Suppressor macrophage treated with lipopolysaccharide for 4 hours (primary cell): ENCODE data around the gene SH3RF3.

Experiments
- DNase-seq: peaks from one replicate; pipeline ENCODE4 v3.0.0-alpha.2; 2020

Gene SH3RF3

DNA sequence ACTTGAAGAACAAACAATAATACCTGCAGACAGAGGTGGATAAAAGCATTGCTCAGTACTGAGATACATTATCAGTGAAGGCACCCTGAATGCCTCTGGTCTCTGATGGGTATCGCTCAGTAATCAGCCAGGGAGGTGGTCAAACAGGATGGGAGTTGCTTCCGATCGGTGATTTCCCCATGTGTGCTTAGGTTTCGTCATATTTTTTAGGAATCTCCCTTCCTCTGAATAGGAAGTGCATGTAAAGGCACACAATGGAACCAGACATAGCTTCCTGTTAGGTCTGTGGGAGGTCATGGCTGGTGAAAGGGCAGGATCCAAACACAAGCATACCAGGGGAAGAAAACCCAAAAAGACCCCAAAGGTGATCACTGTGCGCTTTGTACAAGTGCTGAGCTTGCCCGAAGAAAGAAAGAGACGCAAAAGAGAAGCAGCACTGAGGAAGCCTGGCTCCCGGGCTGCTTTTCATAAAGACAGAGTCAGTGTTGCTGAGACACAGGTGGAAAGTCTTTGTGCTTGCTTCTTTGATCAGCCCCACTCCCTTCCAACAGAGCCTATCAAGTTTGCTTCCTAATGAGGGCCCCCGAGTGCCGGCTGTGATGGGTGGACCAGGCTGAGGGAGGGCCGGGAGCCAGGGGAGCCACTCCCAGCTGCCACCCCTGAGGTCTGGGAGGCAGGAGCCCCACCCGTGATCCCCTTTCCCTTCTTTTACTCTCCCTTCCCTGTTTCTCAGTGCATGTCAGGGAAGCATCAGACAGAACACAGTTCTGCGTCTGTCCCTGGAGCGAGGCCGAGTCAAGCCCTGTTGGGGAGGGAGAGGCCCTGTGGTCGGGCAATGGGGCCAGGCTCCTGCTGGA is 138.2 kb downstream of the SH3RF3 start:
- peak; percentile 74 for DNase-seq

DNA sequence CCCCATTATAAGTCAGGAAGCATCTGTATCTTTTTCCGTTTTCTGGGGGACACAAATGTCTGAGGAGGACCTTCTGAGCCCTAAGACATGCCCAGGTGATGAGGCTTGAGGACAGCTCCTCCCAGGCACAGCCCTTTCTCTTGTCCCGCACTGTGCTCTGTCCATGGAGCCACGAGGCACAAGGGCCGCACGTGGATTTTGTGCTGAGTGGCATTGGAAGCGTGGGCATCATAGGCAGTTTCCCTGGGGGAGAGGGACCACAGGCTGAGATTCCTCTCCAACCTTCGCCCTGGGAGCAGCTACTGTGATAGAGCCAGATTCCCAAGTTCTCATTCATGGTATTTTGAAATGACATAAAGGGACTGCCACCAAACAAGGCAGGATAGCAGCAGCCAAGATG is 139.9 kb downstream of the SH3RF3 start:
- no peak for DNase-seq

DNA sequence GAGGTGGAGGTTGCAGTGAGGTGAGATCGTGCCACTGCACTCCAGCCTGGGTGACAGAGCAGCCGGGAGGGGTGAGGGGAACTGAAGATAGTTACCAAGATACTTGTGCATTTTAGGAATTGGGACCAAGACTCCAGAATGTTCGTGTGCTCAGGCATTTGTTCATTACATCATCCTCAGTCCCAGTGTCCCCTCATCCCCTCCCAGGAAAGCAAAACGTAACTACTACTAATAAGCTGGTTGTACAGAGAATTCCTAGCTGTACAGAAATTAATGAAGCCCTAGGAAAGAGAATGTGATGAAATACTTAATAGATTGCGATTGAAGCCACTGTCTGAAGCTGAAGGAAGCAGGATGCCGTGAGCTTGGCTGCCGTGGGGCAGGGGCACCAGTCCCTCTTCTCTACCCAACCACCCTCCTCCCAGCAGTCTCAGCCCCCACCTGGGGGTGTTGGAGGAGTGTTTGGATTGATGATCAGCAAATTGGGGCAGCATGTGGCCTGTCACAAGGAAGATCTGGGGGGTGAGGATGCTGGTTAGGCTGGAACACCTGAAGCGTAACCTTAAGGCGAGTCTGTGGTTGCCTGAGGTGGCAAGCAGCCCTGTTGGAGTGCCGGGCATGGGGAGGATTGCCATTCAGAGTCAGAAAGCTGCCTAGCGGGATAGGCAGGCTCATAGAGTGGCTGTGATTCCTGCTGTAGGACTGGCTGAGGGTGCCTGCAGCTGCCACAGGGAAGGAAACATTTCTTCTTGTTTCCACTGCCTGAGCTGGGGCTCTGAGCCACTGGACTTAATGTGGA is 140.9 kb downstream of the SH3RF3 start:
- no peak for DNase-seq

DNA sequence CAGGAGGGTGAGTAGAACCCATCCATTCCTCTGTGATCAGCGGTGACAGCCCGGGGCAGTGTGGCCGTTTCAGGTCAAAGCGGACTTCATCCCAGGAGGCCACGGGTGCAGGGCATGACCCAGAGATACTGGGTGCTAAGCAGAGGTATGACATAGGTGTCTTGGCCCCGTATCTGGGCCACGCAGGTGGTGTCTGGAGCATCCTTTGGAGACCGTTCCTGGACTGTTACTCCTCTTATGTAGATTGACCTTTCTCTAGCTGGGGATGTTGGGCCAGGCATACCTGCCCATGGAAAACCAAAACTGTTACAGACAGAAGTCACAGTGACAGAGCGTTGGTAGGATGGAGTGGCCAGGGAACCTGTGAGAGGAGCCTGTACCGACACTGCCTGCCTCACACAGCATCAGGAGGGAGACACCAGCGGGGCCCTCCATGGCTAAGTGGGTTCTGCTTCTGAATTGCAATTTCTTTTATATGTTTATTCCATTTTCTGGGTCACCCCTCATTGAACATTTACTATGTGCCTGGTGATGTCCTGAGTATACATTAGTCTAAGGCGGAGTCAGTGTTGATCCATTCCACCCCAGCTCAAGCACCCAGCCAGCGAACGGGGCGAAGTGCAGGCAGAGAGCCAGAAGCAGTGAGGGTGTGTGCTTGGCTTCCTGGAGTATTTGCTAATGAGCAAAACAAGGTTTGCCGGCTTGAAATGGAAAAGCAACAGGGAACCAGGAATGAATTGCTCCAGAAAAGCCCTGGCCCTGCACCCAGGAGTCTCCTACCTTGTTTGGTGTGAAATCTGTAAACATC is 141.7 kb downstream of the SH3RF3 start:
- no peak for DNase-seq

DNA sequence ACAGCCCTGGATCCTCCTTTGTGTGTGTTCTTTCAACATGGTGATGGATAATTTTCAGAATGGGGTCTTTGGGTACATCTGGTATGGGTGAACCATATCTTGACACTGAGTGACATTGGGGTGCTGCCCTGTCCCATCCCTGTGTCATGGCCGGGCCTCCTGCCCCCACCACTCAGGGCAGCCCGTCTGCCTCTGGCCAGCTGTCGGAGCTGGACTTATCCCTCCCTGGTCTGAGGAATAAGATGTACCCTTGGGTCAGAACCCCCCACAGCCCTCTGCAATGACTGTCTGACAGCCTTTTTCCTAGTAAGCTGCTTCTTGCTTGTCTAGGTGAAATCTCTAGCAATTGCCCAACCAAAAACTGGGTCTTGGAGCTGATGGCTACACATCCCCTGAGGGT is 142.9 kb downstream of the SH3RF3 start:
- DNase-seq, result no peak

DNA sequence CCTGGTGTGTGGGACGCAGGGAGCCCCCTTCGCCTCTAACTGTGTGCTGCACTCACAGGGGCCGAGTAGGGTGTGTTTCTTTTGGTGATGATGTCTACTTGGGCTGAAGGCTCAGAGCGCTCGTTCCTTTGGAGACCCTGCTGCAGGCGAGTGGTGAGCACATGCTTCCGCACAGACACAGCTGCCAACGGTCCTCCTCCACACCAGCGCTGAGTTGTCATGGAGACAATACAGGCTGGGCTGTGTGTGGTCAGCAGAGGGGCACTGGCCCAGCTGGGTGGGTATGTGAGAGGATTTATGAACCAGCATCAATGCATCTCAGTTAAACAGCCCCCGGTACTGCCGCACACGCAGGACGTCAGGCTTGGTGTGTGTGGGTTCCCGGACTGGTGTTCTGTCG is 143.5 kb downstream of the SH3RF3 start:
- DNase-seq, result no peak

DNA sequence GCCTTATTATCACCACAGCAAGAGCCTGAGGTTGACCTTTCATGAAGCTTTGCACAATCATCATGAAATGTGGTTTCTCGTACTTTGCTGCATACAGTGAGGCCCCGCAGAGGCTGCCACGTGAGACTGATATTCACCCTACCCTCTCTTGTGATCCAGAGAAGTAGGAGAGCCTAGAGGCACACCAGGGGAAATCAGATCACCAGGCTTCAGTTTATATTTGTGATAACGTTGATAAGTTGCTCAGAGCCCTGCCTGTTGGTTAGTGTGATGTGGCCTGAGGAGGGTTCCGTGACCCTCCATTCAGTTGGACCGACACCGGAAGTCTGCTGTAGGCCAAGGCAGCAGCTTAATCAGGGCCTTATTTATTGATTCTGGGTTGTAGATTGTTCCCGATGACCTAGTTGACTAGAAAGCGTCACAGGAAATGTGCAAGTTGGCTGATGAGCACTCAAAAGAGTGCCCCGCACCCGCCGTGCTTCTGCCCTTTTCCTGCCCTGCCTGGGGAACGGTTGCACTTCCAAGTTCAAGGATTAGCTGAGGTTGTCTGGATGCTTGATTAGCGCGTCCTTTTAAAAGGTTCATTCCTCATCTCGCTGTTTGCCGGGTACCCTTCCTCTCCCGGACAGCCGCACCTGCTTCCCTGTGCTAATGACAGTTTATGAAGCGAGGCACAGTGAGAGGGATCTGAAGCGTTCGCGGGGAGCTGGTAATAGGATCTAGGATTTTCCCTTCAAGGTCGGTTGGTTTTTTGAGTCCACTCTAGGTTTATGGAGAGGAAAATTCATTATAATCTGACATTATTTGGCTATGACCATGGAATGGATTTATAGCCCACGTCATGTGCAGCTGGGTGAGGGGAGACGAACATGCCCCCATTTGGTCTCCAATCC is 146.4 kb downstream of the SH3RF3 start:
- DNase-seq, result peak; percentile 76

DNA sequence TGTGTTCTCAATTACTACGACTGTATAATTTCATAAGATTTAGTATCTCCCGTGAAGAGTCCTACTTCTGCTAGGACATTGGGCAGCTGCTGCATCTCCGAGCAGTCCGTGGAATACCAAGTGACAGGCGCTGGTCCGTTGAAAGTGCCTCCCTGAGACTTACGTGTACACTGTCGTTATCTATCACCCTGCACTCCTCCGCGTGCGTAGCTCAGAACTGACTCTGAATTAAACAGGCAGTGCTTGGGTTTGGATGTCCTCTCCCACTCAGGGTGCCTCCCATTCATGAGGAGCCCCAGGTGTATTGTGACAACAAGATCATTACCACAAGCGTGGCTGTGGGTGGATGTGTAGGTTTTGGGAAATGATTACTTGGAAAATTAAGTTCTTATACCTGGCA is 148.4 kb downstream of the SH3RF3 start:
- DNase-seq, result no peak

DNA sequence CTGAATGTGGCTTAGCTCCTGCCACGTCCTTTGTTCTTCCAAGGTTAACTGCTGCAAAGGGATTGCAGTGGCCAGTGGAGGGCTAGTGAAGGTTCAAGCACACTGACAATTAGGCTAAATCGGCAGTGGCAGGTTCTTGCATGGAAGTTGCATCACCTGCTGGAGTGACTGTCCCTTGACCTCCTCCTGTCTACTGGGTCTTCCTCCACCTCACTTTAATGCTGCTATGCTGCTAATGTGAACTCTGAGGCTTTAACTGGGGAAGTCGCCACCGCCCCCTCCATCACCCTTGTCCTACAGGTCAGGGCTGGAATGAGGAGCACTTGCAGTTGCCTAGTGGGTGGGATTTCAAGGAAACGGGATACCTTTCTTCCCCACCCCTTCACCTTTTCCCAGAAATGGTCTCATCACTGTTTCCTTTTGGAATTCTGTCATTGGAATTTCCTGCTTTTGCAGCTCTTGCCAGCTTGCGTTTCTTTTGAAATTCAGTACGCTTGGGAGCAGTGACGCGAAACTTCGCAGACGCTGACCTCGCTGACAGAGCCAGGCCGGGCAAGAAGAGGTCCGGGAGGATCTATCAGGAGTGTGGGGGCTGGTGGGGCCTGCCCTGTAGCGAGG is 150.3 kb downstream of the SH3RF3 start:
- DNase-seq, result no peak

DNA sequence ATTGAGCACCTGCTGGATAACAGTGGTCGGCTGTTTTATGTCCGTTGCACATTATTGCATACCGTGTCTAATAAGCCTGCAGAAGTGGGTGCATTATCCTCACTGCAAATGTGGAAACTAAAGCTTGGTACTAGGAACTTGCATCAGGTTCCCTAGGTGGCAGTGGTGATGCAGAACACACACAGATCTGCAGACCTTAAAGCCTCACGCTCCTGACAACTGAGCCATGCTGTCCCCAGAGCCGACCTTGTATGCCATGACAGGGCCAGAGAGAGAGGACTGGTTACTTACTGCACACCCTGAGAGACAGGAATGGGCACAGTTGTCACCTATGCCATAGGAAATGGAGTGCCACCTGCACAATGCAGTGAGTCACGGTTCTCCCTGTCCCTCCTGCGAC is 151.8 kb downstream of the SH3RF3 start:
- DNase-seq, result no peak

DNA sequence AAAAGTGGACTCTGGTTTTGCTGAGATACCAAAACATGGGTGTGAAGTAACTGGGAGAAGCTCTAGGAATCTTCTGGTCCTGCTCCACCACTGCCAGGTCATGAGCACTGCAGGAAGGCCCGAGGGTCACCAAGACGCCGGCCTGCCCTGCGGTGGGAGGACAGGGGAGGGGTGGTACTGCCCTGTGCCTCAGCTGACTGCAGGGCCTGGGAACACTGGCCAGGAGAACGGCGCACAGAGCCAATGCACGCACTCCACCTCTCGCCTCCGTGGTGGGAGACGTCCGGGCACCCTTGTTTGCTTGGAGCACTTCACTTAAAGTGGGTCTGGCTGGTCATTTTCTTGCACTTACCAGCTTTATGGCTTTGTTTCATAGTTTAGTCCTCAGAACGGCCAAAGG is 153.4 kb downstream of the SH3RF3 start:
- DNase-seq, result no peak

DNA sequence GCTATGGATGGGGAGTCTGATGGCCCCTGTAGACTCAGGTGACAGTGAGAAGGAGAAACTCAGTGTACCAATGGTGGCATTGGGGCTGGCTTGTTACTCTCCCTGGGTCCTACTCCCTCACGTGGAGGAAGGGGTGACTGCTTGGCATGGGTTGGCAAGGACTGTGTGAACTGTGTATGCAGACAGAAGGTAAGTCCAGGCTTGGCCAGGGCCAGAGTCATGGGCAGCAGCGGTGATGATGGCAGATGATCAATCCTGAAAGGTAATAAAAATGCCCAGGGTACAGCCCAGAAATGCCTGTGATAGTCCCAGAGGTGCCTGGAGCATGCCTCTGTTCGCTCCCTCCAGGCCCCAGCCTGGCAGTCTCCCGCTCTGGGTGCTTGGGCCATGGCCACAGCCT is 153.9 kb downstream of the SH3RF3 start:
- DNase-seq, result no peak

DNA sequence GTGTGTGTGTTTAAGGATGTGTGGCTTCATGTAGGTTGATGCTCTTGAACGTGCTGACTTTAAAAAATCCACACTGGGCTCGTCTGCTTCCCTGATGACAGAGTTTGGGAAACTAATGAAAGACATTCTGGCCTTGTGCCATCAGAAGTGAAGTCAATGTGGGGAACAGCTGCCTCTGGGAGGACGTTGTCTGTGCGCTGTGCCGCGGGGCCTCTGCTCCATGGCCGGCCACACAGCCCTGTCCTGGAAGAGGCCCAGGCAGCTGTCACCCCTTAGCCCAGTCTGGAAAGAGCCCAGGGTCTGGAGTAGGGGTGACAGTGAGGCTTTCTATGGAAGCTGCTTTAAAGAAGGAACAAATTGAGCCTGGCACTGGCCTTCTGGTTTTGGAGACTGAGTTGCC is 155.8 kb downstream of the SH3RF3 start:
- DNase-seq, result no peak

DNA sequence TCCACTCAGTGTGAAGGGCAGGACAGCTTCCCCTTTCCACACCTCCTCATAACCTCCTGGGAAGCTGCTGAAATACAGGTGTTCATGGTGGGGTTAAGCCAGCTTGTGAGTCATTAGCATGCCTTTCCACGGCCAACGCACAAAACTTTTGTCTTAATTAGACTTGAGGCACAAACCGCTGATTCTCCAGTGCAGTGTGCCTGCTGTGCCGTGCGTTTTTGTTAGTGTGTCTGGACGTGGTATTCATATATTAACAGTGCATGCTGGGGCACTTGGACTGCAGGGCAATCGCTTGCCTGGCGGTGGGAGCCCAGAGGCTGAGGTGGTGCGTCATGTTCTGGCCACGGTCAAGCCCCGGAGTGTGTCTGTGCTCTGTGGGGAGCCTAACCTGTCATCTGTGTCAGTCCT is 156.2 kb downstream of the SH3RF3 start:
- no peak for DNase-seq

DNA sequence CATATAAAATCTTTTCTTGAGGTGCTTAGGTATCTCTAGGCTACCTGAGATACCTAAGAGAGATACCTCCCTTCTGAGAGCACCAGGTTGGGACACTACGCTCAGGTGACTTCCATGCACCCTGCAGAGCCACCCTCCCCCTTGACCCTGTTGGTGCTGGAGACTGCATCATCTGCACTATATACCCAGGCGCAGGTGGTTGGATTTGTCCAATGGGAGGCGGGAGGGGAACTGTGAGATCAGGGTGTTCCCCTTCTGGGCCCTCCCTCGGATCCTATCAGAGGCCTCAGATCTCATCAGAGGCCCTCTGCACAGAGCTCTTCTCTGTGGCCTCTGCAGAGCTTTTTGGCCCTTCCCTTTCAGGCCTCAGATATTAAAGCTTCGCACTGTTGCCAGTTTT is 158.4 kb downstream of the SH3RF3 start:
- no peak for DNase-seq

DNA sequence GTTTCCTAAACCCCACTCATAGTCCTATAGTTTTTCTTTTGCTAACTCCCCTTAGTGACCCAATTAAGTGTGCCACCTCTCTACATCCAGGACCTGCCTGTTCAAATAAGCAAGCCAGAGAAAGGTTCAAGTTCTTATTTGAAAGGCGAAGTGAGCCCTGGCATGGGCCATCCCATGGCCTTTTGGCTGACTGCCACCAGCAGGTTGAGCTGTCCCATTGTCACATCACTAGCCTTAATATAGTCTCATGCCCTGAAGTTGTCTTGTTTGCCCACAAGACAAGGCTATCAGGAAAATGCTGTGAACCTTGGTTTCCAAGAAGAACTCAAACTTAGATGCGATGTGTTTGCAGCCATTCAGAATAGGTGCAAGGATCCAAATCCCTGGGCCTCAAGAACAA is 158.8 kb downstream of the SH3RF3 start:
- no peak for DNase-seq

DNA sequence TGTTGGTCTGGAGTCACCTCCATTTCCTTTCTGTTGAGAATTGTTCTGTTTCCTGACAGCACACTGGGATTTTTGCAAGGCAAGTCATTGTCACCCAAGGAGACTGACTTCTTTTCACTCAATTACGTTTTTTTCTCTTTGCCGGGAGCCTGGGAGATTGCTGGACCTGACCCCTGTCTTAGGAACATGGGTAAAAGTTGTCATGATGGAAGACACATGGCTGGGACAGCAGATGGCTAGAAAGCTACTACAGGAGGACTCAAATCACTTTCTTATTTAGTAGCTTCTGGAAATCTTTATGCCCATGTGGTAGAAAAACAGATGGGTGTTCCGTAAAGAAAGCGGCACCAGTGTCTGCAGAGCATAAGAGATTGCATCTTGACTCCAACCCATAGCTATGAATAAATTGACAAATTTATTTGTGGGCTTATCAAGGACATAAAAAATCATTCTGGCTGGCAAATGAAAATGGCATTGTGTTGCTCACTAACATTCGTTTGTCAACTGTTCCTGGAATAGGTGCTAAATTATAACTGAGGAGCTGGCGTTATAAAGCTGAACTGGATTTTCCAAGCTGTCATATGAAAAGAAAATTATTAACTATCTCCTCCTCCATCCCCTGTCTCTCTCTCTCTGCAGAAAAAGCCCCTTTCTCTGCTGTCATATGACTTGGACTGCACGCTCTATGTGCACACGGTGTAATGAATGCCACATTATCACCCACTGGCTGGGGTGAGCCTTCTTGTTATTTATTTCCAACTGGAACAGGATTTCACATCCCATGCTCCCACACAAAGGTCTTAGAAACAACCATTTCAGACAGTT is 159.8 kb downstream of the SH3RF3 start:
- DNase-seq, result no peak

DNA sequence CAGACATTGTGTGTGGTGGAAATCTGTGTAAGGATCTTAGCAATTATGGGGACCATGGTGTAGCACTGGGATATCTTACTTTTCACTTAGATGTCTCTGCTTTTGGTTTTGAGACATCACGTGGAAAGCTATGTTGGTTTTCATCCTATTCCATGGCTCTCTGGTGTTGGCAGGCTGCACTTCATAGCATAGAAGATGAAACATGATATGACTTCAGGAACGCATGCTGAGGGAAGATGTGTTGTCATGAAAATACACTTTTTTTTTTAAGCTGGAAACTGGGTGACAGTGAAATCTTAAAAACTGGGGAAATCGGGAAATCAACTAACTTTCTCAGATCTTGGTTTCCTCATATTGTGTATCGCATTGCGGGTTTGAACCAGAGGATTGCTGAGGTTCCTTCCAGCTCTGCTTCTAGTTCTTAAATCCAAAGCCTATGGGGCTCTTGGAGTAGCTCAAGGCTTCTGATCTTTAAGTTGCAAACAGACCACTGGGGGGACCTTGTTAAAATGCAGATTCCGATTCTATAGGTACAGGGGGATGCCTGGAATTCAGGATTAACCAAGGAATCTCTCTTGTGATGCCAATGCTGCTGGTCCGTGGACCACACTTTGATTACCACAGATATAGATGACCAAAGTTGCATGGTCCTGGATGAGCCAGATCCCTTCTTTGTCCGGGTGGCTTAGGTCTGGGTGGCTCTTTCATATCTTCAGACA is 160.7 kb downstream of the SH3RF3 start:
- DNase-seq, result no peak

DNA sequence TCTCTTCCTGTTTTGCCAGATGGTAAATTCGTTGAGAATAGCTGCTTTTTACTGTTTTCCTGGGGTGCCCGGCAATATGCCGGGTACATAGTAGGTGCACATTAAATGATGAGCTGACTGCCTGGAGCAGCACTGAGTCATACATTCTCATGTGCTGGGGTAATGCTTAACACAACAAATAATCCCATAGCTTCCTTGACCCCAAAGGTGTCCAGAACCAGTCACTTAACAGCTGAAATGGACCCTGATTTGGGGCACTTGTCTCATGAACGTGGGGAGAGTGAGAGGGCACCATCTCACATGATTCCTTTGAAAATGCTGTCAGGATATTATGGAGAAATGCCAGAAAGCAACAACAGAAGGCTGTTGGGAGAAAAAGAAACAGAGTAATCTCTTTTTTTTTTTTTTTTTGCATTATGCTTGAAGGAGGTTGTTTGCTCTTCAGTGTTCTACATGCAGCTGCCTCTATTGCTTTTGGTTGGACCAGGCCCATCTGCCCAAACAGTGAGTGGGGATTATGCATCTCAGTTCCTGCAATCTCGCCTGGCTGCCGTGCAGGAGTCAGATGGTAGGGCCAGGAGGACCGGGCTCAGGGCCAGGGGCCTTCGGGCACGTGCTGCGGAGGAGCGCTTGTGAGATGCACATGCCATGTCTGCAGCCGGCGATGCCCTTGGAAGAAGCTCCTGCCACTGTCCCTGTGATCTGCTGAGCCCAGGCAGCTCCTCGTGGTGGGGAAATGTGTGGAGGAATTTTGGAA is 162.1 kb downstream of the SH3RF3 start:
- no peak for DNase-seq

DNA sequence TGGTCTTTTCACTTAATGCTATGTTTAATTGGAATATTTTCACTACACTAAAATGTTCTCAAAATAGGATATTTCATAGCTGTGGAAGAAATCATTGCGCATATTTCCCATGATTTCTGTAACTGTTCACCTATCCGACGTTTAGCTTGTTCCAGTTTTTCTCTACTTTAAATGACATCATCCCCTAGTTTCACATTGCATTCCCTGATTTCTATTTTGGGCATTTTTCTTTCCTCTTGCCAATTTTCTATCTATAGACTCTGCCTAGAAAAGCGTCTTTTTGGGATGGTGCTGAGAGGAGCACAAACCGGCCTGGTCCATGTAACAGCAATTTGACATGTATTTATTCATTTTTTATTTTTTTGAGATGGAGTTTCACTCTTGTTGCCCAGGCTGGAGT is 163.4 kb downstream of the SH3RF3 start:
- no peak for DNase-seq
